GM12878 (cell line): ENCODE data around the gene ITGA4. TPM values are rescaled to one million over a fixed set of nuclear protein-coding genes. Genes with fewer than 3 reads are reported as not detected.

ENCODE experiments used
- ATAC-seq: fragments of 200-7000 bp; cut with Tn5 transposase; 3 replicates; pipeline ENCODE4 v1.9.1; 2020; ENCODE audit warnings: mild to moderate bottlenecking, moderate library complexity
- BruUV-seq: library from RNA; stranded (reverse); fragments of 400-500 nt; replicated peaks from 2 replicates; lab custom pipeline; 2021; lab: Mats Ljungman, UMichigan
- CTCF ChIA-PET: fragments of 300-600 bp; sonication (Branson Sonifier 250); formaldehyde crosslinking; extraction: SDS; loops from one replicate; lab custom pipeline; 2021; ENCODE audit warnings: inconsistent platforms; lab: Yijun Ruan, JAX
- POLR2A ChIA-PET: fragments of 350-600 bp; formaldehyde crosslinking; extraction: SDS; loops from one replicate; lab custom pipeline; 2021; ENCODE audit warnings: inconsistent platforms; lab: Charles Lee
- RAD21 ChIA-PET: fragments of 300-600 bp; sonication (Branson Sonifier 250); formaldehyde crosslinking; loops from one replicate; lab custom pipeline; 2023; ENCODE audit warnings: antibody characterized with exemption; ENCODE audit not compliant: unreplicated experiment; lab: Charles Lee
- SMC1A ChIA-PET: fragments of 300-600 bp; sonication (Branson Sonifier 250); formaldehyde crosslinking; loops from one replicate; lab custom pipeline; 2023; ENCODE audit not compliant: unreplicated experiment, uncharacterized antibody; lab: Charles Lee
- DNase-seq: peaks from one replicate; pipeline ENCODE4 v3.0.0-alpha.2; 2011; ENCODE audit warnings: low read depth, low spot score
- FAIRE-seq: peaks from 3 replicates; lab custom pipeline; 2011; peaks lifted over from hg19 to GRCh38; lab: Jason Lieb, UNC
- H2AFZ ChIP-seq: 2 replicates; pipeline ENCODE4 v1.6.0; 2011; ENCODE audit warnings: low read depth, low read length, control low read depth; ENCODE audit not compliant: control insufficient read depth
- H3K27ac ChIP-seq: 2 replicates; pipeline ENCODE4 v1.5.1; 2011; ENCODE audit warnings: control low read depth; ENCODE audit not compliant: control insufficient read depth, insufficient read depth
- H3K27me3 ChIP-seq, 2 experiments: replicated peaks in 1 of 2; 2 replicates each; pipeline versions ENCODE4 v1.6.0 to v1.6.1; 2011; ENCODE audit warnings: low read length in 1 of 2; ENCODE audit not compliant: control insufficient read depth in 2 of 2, insufficient read depth in 2 of 2
- H3K36me3 ChIP-seq, 2 experiments: 2 replicates each; pipeline ENCODE4 v1.5.1; 2011; ENCODE audit warnings: low read length in 1 of 2; ENCODE audit not compliant: control insufficient read depth in 2 of 2, insufficient read depth in 2 of 2
- H3K4me1 ChIP-seq: 2 replicates; pipeline ENCODE4 v1.6.1; 2011; ENCODE audit warnings: mild to moderate bottlenecking, low read length, moderate library complexity, mixed read lengths; ENCODE audit not compliant: control insufficient read depth, insufficient read depth
- H3K4me2 ChIP-seq: 2 replicates; pipeline ENCODE4 v1.6.0; 2011; ENCODE audit warnings: control low read depth; ENCODE audit not compliant: control insufficient read depth, insufficient read depth
- H3K4me3 ChIP-seq: fragments of 200-600 bp; sonication (generic); 2 replicates; pipeline ENCODE4 v1.5.1; 2016
- H3K79me2 ChIP-seq: 2 replicates; pipeline ENCODE4 v1.6.0; 2011; ENCODE audit warnings: low read length; ENCODE audit not compliant: control insufficient read depth, insufficient read depth
- H3K9ac ChIP-seq: 2 replicates; pipeline ENCODE4 v1.8.0; 2011; ENCODE audit warnings: low read length, control low read depth, mixed read lengths; ENCODE audit not compliant: control insufficient read depth, insufficient read depth
- H3K9me3 ChIP-seq: replicated peaks from 3 replicates; pipeline ENCODE4 v1.5.1; 2011; ENCODE audit warnings: mild to moderate bottlenecking, low read length; ENCODE audit not compliant: control insufficient read depth, insufficient read depth
- H4K20me1 ChIP-seq: 2 replicates; pipeline ENCODE4 v1.6.0; 2011; ENCODE audit not compliant: control insufficient read depth, insufficient read depth
- ELK1 ChIP-seq: IDR thresholded peaks from 2 replicates; pipeline ENCODE4 v1.6.1; 2012; ENCODE audit warnings: low read depth, low read length, improper control_type of control experiment
- GABPA ChIP-seq: IDR thresholded peaks from 2 replicates; pipeline ENCODE4 v1.6.1; 2014; ENCODE audit warnings: antibody characterized with exemption, low read depth, mild to moderate bottlenecking, inconsistent platforms
- IRF4 ChIP-seq: IDR thresholded peaks from 2 replicates; pipeline ENCODE4 v1.6.1; 2011; ENCODE audit warnings: low read depth, low read length
- KDM1A ChIP-seq: fragments of 200-600 bp; sonication (generic); IDR thresholded peaks from 2 replicates; pipeline ENCODE4 v1.6.1; 2016; ENCODE audit warnings: borderline replicate concordance
- MEF2A ChIP-seq: IDR thresholded peaks from 2 replicates; pipeline ENCODE4 v1.6.1; 2011; ENCODE audit warnings: low read depth, mild to moderate bottlenecking, low read length, moderate library complexity; ENCODE audit not compliant: insufficient read depth
- MTA2 ChIP-seq: fragments of 450-650 bp; IDR thresholded peaks from 2 replicates; pipeline ENCODE4 v1.6.1; 2016; ENCODE audit warnings: low read depth, mild to moderate bottlenecking, moderate library complexity
- NFIC ChIP-seq: IDR thresholded peaks from 2 replicates; pipeline ENCODE4 v1.6.1; 2012; ENCODE audit warnings: low read depth, mild to moderate bottlenecking, inconsistent platforms, low read length, moderate library complexity
- NRF1 ChIP-seq: conservative IDR thresholded peaks from 2 replicates; pipeline ENCODE4 v1.6.1; 2011; ENCODE audit warnings: mild to moderate bottlenecking, low read depth, low read length, improper control_type of control experiment
- PKNOX1 ChIP-seq: fragments of 450-650 bp; IDR thresholded peaks from 2 replicates; pipeline ENCODE4 v1.6.1; 2016; ENCODE audit warnings: mild to moderate bottlenecking
- POLR2A ChIP-seq: IDR thresholded peaks from 2 replicates; pipeline ENCODE4 v1.6.1; 2011; ENCODE audit warnings: low read depth, mild to moderate bottlenecking, low read length
- SIN3A ChIP-seq: IDR thresholded peaks from 2 replicates; pipeline ENCODE4 v1.6.1; 2012; ENCODE audit warnings: low read depth, low read length, improper control_type of control experiment
- SUZ12 ChIP-seq: fragments of 200-600 bp; sonication (generic); IDR thresholded peaks from one replicate; pipeline ENCODE4 v1.6.1; 2018; ENCODE audit warnings: antibody characterized with exemption, mild to moderate bottlenecking; ENCODE audit not compliant: unreplicated experiment
- YBX1 ChIP-seq: fragments of 450-650 bp; IDR thresholded peaks from 2 replicates; pipeline ENCODE4 v1.6.1; 2016; ENCODE audit warnings: antibody characterized with exemption
- WGBS: methylation state at CpG from one replicate; pipeline ENCODE4 v1.1.6; 2016; ENCODE audit warnings: low lambda C conversion rate; ENCODE audit not compliant: insufficient replicate concordance, insufficient coverage; ENCODE audit errors: missing lambda C conversion rate; 5-methylcytosine and 5-hydroxymethylcytosine counted together
- in situ Hi-C: fragments of 300-500 bp; cut with MboI; formaldehyde crosslinking; loops from 9 replicates; pipeline ENCODE4 v1.14.3; 2018; ENCODE audit warnings: mixed read lengths
- intact Hi-C: fragments of 100-400 bp; cut with micrococcal nuclease; formaldehyde crosslinking; loops from one replicate; pipeline ENCODE4 v1.14.2; 2022; ENCODE audit not compliant: unreplicated experiment
- polyA plus RNA-seq, 11 experiments: library from polyadenylated mRNA; depleted of rRNA in 4 of 11; unstranded in 6 of 11; stranded (reverse) in 5 of 11; fragments of >200 nt; fragmentation: Nextera tagmentation in 4 of 11; fragmentation: Illumina TruSeq in 1 of 11; extraction: Ambion mirVana in 4 of 11; extraction: Trizol in 1 of 11; gene quantifications; 1 replicate in 1 of 11; 2 replicates in 10 of 11; pipeline versions ENCODE4 v1.2.1 to v1.2.3, GENCODE V29; 2011 to 2016; ENCODE audit warnings: inconsistent platforms in 2 of 11, missing spikeins in 2 of 11, low read depth in 1 of 11
- total RNA-seq, 4 experiments: library from RNA; depleted of rRNA in 3 of 4; stranded (reverse); fragments of >200 nt in 3 of 4; fragmentation: Illumina TruSeq in 1 of 4; extraction: Trizol in 1 of 4; gene quantifications; 2 replicates each; pipeline versions ENCODE4 v1.2.1 to v1.2.3, GENCODE V29; 2013 to 2021
- TF ChIP-seq, protein P1 (sequence below): fragments of 450-650 bp; IDR thresholded peaks from 2 replicates; pipeline ENCODE4 v1.6.1; 2018; ENCODE audit warnings: mild to moderate bottlenecking, low read depth, moderate library complexity; ENCODE audit not compliant: partially characterized antibody
- TF ChIP-seq, protein P2 (sequence below): fragments of 450-650 bp; conservative IDR thresholded peaks from 2 replicates; pipeline ENCODE4 v1.6.1; 2017; ENCODE audit warnings: mild to moderate bottlenecking, moderate library complexity

The ITGA4 gene
- total and polyA plus RNA-seq, 10 of the 15 experiments (the other 5 are each of a cell fraction or from before 2014, with no cell fraction given): 12.4 to 87.9 (median 63.5) TPM

DNA sequence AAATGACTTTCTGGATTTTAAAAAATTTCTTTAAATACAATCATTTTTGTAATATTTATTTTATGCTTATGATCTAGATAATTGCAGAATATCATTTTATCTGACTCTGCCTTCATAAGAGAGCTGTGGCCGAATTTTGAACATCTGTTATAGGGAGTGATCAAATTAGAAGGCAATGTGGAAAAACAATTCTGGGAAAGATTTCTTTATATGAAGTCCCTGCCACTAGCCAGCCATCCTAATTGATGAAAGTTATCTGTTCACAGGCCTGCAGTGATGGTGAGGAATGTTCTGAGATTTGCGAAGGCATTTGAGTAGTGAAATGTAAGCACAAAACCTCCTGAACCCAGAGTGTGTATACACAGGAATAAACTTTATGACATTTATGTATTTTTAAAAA, 79.5 kb downstream of the ITGA4 start (continued):
- TF ChIP-seq, protein P1, sequence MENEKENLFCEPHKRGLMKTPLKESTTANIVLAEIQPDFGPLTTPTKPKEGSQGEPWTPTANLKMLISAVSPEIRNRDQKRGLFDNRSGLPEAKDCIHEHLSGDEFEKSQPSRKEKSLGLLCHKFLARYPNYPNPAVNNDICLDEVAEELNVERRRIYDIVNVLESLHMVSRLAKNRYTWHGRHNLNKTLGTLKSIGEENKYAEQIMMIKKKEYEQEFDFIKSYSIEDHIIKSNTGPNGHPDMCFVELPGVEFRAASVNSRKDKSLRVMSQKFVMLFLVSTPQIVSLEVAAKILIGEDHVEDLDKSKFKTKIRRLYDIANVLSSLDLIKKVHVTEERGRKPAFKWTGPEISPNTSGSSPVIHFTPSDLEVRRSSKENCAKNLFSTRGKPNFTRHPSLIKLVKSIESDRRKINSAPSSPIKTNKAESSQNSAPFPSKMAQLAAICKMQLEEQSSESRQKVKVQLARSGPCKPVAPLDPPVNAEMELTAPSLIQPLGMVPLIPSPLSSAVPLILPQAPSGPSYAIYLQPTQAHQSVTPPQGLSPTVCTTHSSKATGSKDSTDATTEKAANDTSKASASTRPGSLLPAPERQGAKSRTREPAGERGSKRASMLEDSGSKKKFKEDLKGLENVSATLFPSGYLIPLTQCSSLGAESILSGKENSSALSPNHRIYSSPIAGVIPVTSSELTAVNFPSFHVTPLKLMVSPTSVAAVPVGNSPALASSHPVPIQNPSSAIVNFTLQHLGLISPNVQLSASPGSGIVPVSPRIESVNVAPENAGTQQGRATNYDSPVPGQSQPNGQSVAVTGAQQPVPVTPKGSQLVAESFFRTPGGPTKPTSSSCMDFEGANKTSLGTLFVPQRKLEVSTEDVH: no peak
- TF ChIP-seq SUZ12: no peak
- TF ChIP-seq NRF1: no peak
- no peak for TF ChIP-seq KDM1A
- TF ChIP-seq ELK1: no peak
- TF ChIP-seq MEF2A: no peak
- TF ChIP-seq IRF4: no peak

GRCh38 chr2:181540421-181540820, 83.2 kb downstream of the ITGA4 start:
- Histone ChIP-seq H3K9me3 (no peaks in the 10 kb centered on the region), H3K79me2 (no peaks in the 10 kb centered on the region), H3K27me3 (no peaks in the 10 kb centered on the region), H3K4me1 (no peaks in the 10 kb centered on the region), H3K4me3 (no peak overlapping the region), H3K9ac (no peak overlapping the region), H2AFZ (no peak overlapping the region), H4K20me1 (no peaks in the 10 kb centered on the region), H3K36me3 (peaks cover 0 to 12% of the 10 kb centered on the region in 2 experiments; a peak in 3 of 4 replicates), H3K4me2 (no peak overlapping the region), H3K27ac (no peak overlapping the region)
- in situ Hi-C loops: no loop called here
- ChIA-PET CTCF (no interaction called here), RAD21 (no interaction called here), SMC1A (no interaction called here), POLR2A (no interaction called here)
- intact Hi-C loops: no loop called here
- FAIRE-seq: no peak
- 81% methylated on average over 4 of the region's 4 CpGs for WGBS
- TF ChIP-seq PKNOX1: no peak
- TF ChIP-seq MTA2: no peak
- TF ChIP-seq GABPA: no peak
- TF ChIP-seq, protein P2, sequence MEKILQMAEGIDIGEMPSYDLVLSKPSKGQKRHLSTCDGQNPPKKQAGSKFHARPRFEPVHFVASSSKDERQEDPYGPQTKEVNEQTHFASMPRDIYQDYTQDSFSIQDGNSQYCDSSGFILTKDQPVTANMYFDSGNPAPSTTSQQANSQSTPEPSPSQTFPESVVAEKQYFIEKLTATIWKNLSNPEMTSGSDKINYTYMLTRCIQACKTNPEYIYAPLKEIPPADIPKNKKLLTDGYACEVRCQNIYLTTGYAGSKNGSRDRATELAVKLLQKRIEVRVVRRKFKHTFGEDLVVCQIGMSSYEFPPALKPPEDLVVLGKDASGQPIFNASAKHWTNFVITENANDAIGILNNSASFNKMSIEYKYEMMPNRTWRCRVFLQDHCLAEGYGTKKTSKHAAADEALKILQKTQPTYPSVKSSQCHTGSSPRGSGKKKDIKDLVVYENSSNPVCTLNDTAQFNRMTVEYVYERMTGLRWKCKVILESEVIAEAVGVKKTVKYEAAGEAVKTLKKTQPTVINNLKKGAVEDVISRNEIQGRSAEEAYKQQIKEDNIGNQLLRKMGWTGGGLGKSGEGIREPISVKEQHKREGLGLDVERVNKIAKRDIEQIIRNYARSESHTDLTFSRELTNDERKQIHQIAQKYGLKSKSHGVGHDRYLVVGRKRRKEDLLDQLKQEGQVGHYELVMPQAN: no peak
- TF ChIP-seq POLR2A: peak; percentile 23; the same call in 1 of the 2 replicates
- TF ChIP-seq NFIC: no peak
- TF ChIP-seq SIN3A: no peak
- no peak for TF ChIP-seq YBX1
- no peak for ATAC-seq
- no TSS peak for BruUV-seq
- DNase-seq: no peak
